T-helper 2 cell treated with Interferon-gamma antibody and Interleukin-4, amounts not matched to agents 5 μg/mL and 100 μg/mL, for 36 hours (primary cell): ENCODE results near the gene HOXC11.

ENCODE experiments used
- DNase-seq: peaks from one replicate; pipeline ENCODE4 v3.0.0; 2021; ENCODE audit warnings: low spot score
- H3K27ac Mint-ChIP-seq: one replicate; pipeline ENCODE4 v1.8.0; 2021; ENCODE audit warnings: mild to moderate bottlenecking, mixed read lengths
- H3K27me3 Mint-ChIP-seq: one replicate; pipeline ENCODE4 v1.8.0; 2021; ENCODE audit warnings: low read depth, mixed read lengths
- H3K36me3 Mint-ChIP-seq: one replicate; pipeline ENCODE4 v1.8.0; 2021; ENCODE audit warnings: low read depth, mixed read lengths
- H3K4me1 Mint-ChIP-seq: one replicate; pipeline ENCODE4 v1.8.0; 2021; ENCODE audit warnings: low read depth, mixed read lengths
- H3K4me3 Mint-ChIP-seq: one replicate; pipeline ENCODE4 v1.8.0; 2022; ENCODE audit warnings: mild to moderate bottlenecking, moderate library complexity, mixed read lengths
- H3K9me3 Mint-ChIP-seq: one replicate; pipeline ENCODE4 v1.8.0; 2021; ENCODE audit warnings: mixed read lengths

The HOXC11 gene

DNA sequence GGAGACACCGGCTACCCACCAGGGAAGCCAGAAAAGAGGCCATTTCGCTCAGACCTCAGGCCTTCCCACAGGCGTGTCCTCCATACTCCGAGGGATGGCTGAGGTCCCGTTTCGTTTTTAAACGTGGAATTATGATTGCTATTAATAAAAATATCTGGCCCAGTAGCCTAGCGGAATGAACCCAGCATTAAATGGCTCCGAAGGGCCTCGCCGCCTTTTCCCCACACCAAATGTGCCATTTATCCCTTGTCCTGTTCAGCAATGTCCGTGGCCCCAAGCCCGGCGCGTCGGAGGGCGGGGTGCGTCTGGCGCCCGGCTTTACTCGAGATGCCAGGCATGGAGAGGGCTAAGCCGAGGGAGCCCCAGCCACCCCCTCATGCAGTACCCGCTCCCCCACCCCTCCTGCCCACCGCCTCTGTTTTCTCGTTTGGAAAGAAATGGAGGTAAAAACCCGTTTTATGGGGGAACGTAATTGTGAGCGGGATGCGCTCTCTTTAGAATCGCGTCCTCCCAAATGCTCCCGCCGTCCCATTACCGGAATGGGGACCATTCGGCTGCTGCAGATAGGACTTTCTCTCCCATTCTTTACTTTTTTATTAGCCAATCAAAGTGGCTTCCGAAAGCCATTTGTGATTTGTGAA lies 41.6 kb downstream of the HOXC11 start:
- Mint-ChIP-seq H3K4me1 (peaks cover 10% of the 10 kb centered on the region), H3K4me3 (peak overlapping the region; percentile 29), H3K36me3 (no peaks in the 10 kb centered on the region), H3K27me3 (peaks cover 85% of the 10 kb centered on the region), H3K9me3 (no peaks in the 10 kb centered on the region), H3K27ac (no peak overlapping the region)
- DNase-seq, result no peak

DNA sequence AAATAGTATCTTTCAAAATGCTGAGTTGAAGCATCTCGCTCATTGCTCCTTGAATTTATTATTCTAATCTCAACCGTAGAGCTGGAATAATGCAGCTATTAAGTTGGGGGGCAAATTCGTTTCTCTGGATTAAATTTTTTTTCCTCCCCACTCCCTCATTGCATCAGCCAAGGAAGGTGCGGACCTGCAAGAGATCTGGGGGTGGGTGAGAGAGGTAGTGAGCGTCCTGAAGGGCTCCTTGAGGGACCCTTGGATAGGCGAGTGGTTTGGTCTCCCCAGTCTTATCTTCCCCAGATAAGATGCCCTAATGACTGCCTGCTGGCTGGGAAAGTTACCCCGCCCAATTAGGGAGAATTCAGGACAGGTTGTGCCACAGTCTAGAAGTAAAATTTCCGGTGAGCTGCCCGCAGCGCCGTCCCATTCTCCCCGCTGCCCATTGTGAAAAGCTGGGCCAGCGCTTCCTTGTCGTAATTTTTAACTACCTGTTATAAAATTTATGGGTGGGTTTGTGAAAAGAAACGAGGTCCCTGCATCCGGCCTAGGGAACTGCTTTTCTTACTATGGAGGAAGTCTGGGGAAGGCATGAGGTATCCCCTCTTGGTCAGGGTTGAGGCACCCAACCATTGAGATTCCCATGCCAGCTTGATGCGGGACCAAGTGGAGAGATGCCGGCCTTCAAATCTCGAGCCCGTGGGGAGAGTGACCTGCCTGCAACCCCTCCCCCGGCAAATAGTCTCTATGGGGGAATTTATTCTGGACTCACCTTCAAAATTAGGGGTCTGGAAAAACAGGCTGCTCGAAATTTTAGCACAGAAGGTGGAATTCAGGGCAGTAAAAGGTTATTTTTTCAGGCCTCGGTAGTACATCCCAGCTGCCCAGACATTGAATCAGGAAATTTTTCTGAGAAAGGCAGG lies 42.3 kb downstream of the HOXC11 start:
- peak overlapping the region; percentile 29 for H3K4me3 Mint-ChIP-seq
- peaks cover 85% of the 10 kb centered on the region for H3K27me3 Mint-ChIP-seq
- H3K27ac Mint-ChIP-seq, result no peak overlapping the region

GRCh38 chr12:54016051-54016450 lies 43.1 kb downstream of the HOXC11 start:
- Mint-ChIP-seq H3K4me1 (peaks cover 10% of the 10 kb centered on the region), H3K4me3 (no peak overlapping the region), H3K27ac (no peak overlapping the region), H3K9me3 (no peaks in the 10 kb centered on the region), H3K36me3 (no peaks in the 10 kb centered on the region), H3K27me3 (peaks cover 85% of the 10 kb centered on the region)
- no peak for DNase-seq

More for the DNA sequence above, 42.3 kb downstream of the HOXC11 start:
- Mint-ChIP-seq H3K4me1 (peaks cover 10% of the 10 kb centered on the region), H3K9me3 (no peaks in the 10 kb centered on the region), H3K36me3 (no peaks in the 10 kb centered on the region)
- DNase-seq, result no peak

GRCh38 chr12:54016478-54016964 lies 43.6 kb downstream of the HOXC11 start:
- no peaks in the 10 kb centered on the region for H3K36me3 Mint-ChIP-seq
- H3K27ac Mint-ChIP-seq, result no peak overlapping the region
- H3K27me3 Mint-ChIP-seq, result peaks cover 85% of the 10 kb centered on the region
- H3K4me3 Mint-ChIP-seq, result no peak overlapping the region
- no peak for DNase-seq
- H3K4me1 Mint-ChIP-seq, result peaks cover 8% of the 10 kb centered on the region
- H3K9me3 Mint-ChIP-seq, result no peaks in the 10 kb centered on the region

- peak overlapping the region; percentile 87 for H3K4me3 Mint-ChIP-seq
Measured at GRCh38 chr12:54017027-54017788, 44.3 kb downstream of the HOXC11 start.

GRCh38 chr12:54017878-54018467 lies 45.0 kb downstream of the HOXC11 start:
- H3K9me3 Mint-ChIP-seq, result no peaks in the 10 kb centered on the region
- H3K4me3 Mint-ChIP-seq, result peak overlapping the region; percentile 87
- peak overlapping the region; percentile 31 for H3K27ac Mint-ChIP-seq
- H3K27me3 Mint-ChIP-seq, result peaks cover 85% of the 10 kb centered on the region
- H3K36me3 Mint-ChIP-seq, result no peaks in the 10 kb centered on the region
- peak; percentile 64 for DNase-seq
- peaks cover 8% of the 10 kb centered on the region for H3K4me1 Mint-ChIP-seq

More at GRCh38 chr12:54017027-54017788, 44.3 kb downstream of the HOXC11 start:
- H3K27ac Mint-ChIP-seq, result no peak overlapping the region
- no peaks in the 10 kb centered on the region for H3K36me3 Mint-ChIP-seq
- no peak for DNase-seq
- no peaks in the 10 kb centered on the region for H3K9me3 Mint-ChIP-seq
- H3K4me1 Mint-ChIP-seq, result peaks cover 8% of the 10 kb centered on the region
- H3K27me3 Mint-ChIP-seq, result peaks cover 85% of the 10 kb centered on the region

GRCh38 chr12:54018468-54018984 lies 45.6 kb downstream of the HOXC11 start:
- peak overlapping the region; percentile 87 for H3K4me3 Mint-ChIP-seq
- H3K27me3 Mint-ChIP-seq, result peaks cover 85% of the 10 kb centered on the region
- no peaks in the 10 kb centered on the region for H3K36me3 Mint-ChIP-seq
- DNase-seq, result no peak
- peaks cover 8% of the 10 kb centered on the region for H3K4me1 Mint-ChIP-seq
- H3K27ac Mint-ChIP-seq, result peak overlapping the region; percentile 31
- no peaks in the 10 kb centered on the region for H3K9me3 Mint-ChIP-seq

- Mint-ChIP-seq H3K27ac (no peak overlapping the region), H3K27me3 (peaks cover 84% of the 10 kb centered on the region), H3K4me3 (no peak overlapping the region), H3K9me3 (no peaks in the 10 kb centered on the region), H3K4me1 (peaks cover 8% of the 10 kb centered on the region), H3K36me3 (no peaks in the 10 kb centered on the region)
- no peak for DNase-seq
Measured at GRCh38 chr12:54019091-54019811, 46.3 kb downstream of the HOXC11 start.

DNA sequence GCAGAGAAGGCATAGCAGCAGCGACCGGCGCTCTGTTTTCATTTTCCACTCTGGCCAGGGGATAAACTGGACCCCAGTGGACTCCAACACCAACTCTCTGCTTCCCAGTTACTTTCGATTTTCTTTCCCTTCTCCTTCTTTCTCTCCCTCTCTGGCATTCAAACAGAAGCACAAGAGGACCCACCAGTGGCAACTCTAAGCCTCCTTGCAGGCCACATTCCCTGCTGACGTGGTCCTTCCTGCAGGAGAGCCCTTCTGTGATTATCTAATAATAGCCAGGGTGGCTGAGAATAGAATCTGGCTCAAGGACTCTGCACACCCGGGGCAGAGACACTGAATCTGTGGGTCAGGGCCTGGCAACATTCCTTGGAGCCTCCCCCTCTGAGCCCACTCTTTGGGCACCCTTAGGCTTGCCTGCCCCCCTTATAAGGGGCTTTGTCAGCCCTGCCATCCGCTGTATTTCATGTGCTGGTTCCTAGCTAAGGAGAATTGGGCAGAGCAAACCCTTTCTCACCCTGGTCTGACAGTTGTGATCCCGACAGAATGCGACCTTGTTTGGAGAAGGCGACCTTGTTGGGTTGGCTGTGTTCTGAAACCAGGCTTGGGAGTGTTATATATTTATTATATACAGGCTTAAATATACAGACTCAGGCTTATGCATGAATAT lies 47.1 kb downstream of the HOXC11 start:
- Mint-ChIP-seq H3K4me3 (peak overlapping the region; percentile 30), H3K9me3 (no peaks in the 10 kb centered on the region), H3K4me1 (peaks cover 8% of the 10 kb centered on the region), H3K27ac (no peak overlapping the region), H3K36me3 (no peaks in the 10 kb centered on the region), H3K27me3 (peaks cover 84% of the 10 kb centered on the region)
- DNase-seq, result no peak

GRCh38 chr12:54020591-54021405 lies 47.9 kb downstream of the HOXC11 start:
- H3K4me1 Mint-ChIP-seq, result peaks cover 8% of the 10 kb centered on the region
- H3K36me3 Mint-ChIP-seq, result no peaks in the 10 kb centered on the region
- no peak for DNase-seq
- no peak overlapping the region for H3K27ac Mint-ChIP-seq
- no peaks in the 10 kb centered on the region for H3K9me3 Mint-ChIP-seq
- no peak overlapping the region for H3K4me3 Mint-ChIP-seq
- H3K27me3 Mint-ChIP-seq, result peaks cover 84% of the 10 kb centered on the region

GRCh38 chr12:54021432-54022013 lies 48.6 kb downstream of the HOXC11 start:
- Mint-ChIP-seq H3K9me3 (no peaks in the 10 kb centered on the region), H3K27ac (no peak overlapping the region), H3K4me1 (peaks cover 8% of the 10 kb centered on the region), H3K4me3 (no peak overlapping the region), H3K27me3 (peaks cover 84% of the 10 kb centered on the region), H3K36me3 (no peaks in the 10 kb centered on the region)
- DNase-seq, result no peak
